ENCODE measurements around the gene ARMC8.
A peak's percentile ranks its signal among the peaks of the same experiment; 100 is the strongest.

Gene ARMC8

GRCh38 chr3:138254216-138254615 is 67.1 kb downstream of the ARMC8 start:
- H2AFZ ChIP-seq (ENCODE audit: low read depth), result no peak overlapping the region
- no peaks in the 10 kb centered on the region for H3K79me2 ChIP-seq (ENCODE audit: insufficient read depth, low read depth)
- peaks cover 21% of the 10 kb centered on the region for H3K4me1 ChIP-seq (ENCODE audit: low read depth, poor library complexity, severe bottlenecking)
- no peaks in the 10 kb centered on the region for H4K20me1 ChIP-seq (ENCODE audit: insufficient read depth)
- H3K36me3 ChIP-seq (ENCODE audit: insufficient read depth), result no peaks in the 10 kb centered on the region
- TF ChIP-seq CTCF (conservative IDR thresholded peaks at IDR 0.05; ENCODE audit: low read depth, low read length), result no peak
- no peaks in the 10 kb centered on the region for H3K27me3 ChIP-seq (ENCODE audit: insufficient read depth, low read depth)
- no peak overlapping the region for H3K4me3 ChIP-seq (IDR thresholded peaks at IDR 0.05; ENCODE audit: insufficient read depth, low read depth, low read length)
- H3K27ac ChIP-seq, result no peak overlapping the region
- no peak overlapping the region for H3K9ac ChIP-seq
- H3K4me2 ChIP-seq, result no peak overlapping the region

GRCh38 chr3:138256022-138256421 is 68.9 kb downstream of the ARMC8 start:
- H3K9ac ChIP-seq, result no peak overlapping the region
- peaks cover 34% of the 10 kb centered on the region for H3K4me1 ChIP-seq (ENCODE audit: low read depth, poor library complexity, severe bottlenecking)
- TF ChIP-seq CTCF (conservative IDR thresholded peaks at IDR 0.05; ENCODE audit: low read depth, low read length), result no peak
- H3K79me2 ChIP-seq (ENCODE audit: insufficient read depth, low read depth), result no peaks in the 10 kb centered on the region
- H3K36me3 ChIP-seq (ENCODE audit: insufficient read depth), result no peaks in the 10 kb centered on the region
- no peaks in the 10 kb centered on the region for H3K27me3 ChIP-seq (ENCODE audit: insufficient read depth, low read depth)
- H3K4me3 ChIP-seq (IDR thresholded peaks at IDR 0.05; ENCODE audit: insufficient read depth, low read depth, low read length), result no peak overlapping the region
- H3K27ac ChIP-seq, result no peak overlapping the region
- H4K20me1 ChIP-seq (ENCODE audit: insufficient read depth), result no peaks in the 10 kb centered on the region
- no peak overlapping the region for H2AFZ ChIP-seq (ENCODE audit: low read depth)
- no peak overlapping the region for H3K4me2 ChIP-seq

DNA sequence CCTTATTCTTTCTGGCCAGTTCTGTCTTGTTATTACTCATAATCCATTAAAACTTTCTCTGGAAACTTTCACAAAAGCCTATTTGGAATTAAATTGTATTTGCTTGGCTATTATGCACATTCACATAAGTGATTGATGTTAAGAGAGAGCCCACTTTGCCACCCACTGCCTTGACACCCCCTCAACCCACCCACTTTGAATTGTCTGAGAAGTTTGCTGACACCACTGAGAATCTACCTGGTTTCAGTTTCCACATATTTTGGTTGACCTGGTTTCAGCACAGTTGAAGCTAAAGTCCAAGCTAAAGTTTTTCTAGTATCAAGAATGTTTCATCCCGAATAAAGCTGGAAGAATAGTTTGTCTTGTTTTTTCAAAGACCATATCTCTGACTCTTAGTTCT is 70.9 kb downstream of the ARMC8 start:
- no peak overlapping the region for H3K4me3 ChIP-seq (IDR thresholded peaks at IDR 0.05; ENCODE audit: insufficient read depth, low read depth, low read length)
- TF ChIP-seq CTCF (conservative IDR thresholded peaks at IDR 0.05; ENCODE audit: low read depth, low read length), result no peak
- peaks cover 34% of the 10 kb centered on the region for H3K4me1 ChIP-seq (ENCODE audit: low read depth, poor library complexity, severe bottlenecking)
- peak overlapping the region; percentile 56 for H3K4me2 ChIP-seq
- H3K36me3 ChIP-seq (ENCODE audit: insufficient read depth), result no peaks in the 10 kb centered on the region
- H3K79me2 ChIP-seq (ENCODE audit: insufficient read depth, low read depth), result no peaks in the 10 kb centered on the region
- H4K20me1 ChIP-seq (ENCODE audit: insufficient read depth), result no peaks in the 10 kb centered on the region
- H3K27me3 ChIP-seq (ENCODE audit: insufficient read depth, low read depth), result no peaks in the 10 kb centered on the region
- H3K9ac ChIP-seq, result no peak overlapping the region
- H3K27ac ChIP-seq, result no peak overlapping the region
- H2AFZ ChIP-seq (ENCODE audit: low read depth), result no peak overlapping the region

DNA sequence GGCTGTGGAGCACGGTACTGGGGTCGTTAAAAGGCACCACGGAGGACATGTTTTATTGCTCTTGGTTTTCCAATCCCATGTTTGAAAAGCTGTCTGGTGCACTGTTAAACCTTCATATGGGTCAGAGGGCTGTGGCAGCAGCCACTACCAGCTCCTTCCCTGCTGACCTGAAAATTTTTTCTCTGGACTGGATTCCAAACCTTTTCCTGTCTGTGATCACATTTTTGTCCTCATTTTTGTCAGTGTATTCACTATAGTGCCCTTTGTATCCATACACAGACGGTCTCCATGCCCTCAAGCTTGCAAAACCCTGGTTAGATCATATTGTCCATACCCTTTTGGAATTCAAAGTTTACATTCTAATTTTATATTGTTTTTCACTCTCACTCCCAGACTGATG is 72.0 kb downstream of the ARMC8 start:
- Histone ChIP-seq H3K79me2 (ENCODE audit: insufficient read depth, low read depth) (no peaks in the 10 kb centered on the region), H3K4me2 (no peak overlapping the region; the same call in 1 of the 2 replicates), H3K27me3 (ENCODE audit: insufficient read depth, low read depth) (no peaks in the 10 kb centered on the region), H3K27ac (no peak overlapping the region), H2AFZ (ENCODE audit: low read depth) (no peak overlapping the region), H3K4me1 (ENCODE audit: low read depth, poor library complexity, severe bottlenecking) (peaks cover 34% of the 10 kb centered on the region), H4K20me1 (ENCODE audit: insufficient read depth) (no peaks in the 10 kb centered on the region), H3K36me3 (ENCODE audit: insufficient read depth) (no peaks in the 10 kb centered on the region), H3K9ac (no peak overlapping the region), H3K4me3 (IDR thresholded peaks at IDR 0.05; ENCODE audit: insufficient read depth, low read depth, low read length) (no peak overlapping the region)
- TF ChIP-seq CTCF (conservative IDR thresholded peaks at IDR 0.05; ENCODE audit: low read depth, low read length), result no peak

Data from KMS-11 (cell line).